Kidney epithelial cell (primary cell): Measurements from ENCODE around the gene FAM131C. TPM values are rescaled to one million over a fixed set of nuclear protein-coding genes. Genes with fewer than 3 reads are reported as not detected.

Experiments used
- DNase-seq: peaks from one replicate; pipeline ENCODE4 v3.0.0-alpha.2; 2010; ENCODE audit warnings: low read depth
- H3K27me3 ChIP-seq: 2 replicates; pipeline ENCODE4 v1.6.0; 2011; ENCODE audit warnings: low read length; ENCODE audit not compliant: control insufficient read depth, insufficient read depth
- H3K36me3 ChIP-seq: 2 replicates; pipeline ENCODE4 v1.5.1; 2011; ENCODE audit warnings: low read length; ENCODE audit not compliant: control insufficient read depth, insufficient read depth
- H3K4me3 ChIP-seq: 2 replicates; pipeline ENCODE4 v1.5.1; 2011; ENCODE audit warnings: low read depth, mild to moderate bottlenecking, control low read depth, low read length
- CTCF ChIP-seq: IDR thresholded peaks from 2 replicates; pipeline ENCODE4 v1.5.1; 2011; ENCODE audit warnings: mild to moderate bottlenecking, moderate library complexity, low read length, control low read depth, inconsistent platforms; ENCODE audit not compliant: insufficient read depth, poor library complexity, severe bottlenecking
- total RNA-seq: library from RNA; depleted of rRNA; stranded (reverse); fragments of >200 nt; gene quantifications from 2 replicates; pipeline ENCODE4 v1.2.3, GENCODE V29; 2015

FAM131C gene
- total RNA-seq, 1 donor from 2014 or later, result 0.46 TPM

GRCh38 chr1:16083486-16083885 lies 10.0 kb upstream of the FAM131C start:
- TF ChIP-seq CTCF, result no peak
- Histone ChIP-seq H3K27me3 (no peaks in the 10 kb centered on the region), H3K36me3 (no peaks in the 10 kb centered on the region), H3K4me3 (no peak overlapping the region)
- DNase-seq, result no peak

DNA sequence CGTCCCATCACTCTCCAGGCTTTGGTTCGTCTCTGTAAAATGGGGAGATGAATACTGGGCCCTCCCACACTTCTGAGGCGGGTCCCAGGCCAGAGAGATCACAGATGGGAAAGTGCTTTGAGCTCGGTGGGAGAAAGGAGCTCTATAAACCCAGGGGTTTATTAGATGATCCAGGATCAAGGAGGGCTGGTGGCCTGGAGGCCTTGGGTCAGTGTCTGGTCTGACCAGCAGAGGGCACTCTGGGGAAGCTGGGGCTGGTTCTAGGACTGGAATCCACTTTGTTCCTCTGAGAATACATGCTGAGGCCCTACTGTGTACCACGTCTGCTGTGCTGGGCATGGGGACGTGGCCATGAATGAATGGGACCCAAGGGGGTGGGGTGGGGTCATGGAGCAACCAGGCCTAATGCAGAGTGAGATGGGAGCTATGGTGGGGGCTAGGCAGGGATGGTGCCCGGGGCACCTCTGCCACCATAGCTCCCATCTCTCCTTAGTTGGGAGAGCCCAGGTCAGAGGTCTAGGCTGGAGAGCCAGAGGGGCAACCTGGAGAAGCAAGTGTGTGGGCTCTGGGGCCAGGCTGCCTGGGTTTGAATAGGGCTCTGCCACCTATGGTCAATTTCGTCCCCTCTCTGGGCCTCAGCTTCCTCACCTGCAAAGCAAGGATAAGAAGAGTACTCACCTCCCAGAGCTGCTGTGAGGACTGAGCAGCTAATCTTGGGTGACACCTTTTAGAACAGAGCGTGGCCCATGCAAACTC lies 9.0 kb upstream of the FAM131C start:
- no peak for DNase-seq
- TF ChIP-seq CTCF, result peak; percentile 96

GRCh38 chr1:16081636-16082035 lies 8.2 kb upstream of the FAM131C start:
- Histone ChIP-seq H3K27me3 (no peaks in the 10 kb centered on the region), H3K4me3 (no peak overlapping the region), H3K36me3 (no peaks in the 10 kb centered on the region)
- no peak for DNase-seq
- TF ChIP-seq CTCF, result no peak

More for the DNA sequence above, 9.0 kb upstream of the FAM131C start:
- Histone ChIP-seq H3K36me3 (no peaks in the 10 kb centered on the region), H3K27me3 (no peaks in the 10 kb centered on the region), H3K4me3 (no peak overlapping the region)

DNA sequence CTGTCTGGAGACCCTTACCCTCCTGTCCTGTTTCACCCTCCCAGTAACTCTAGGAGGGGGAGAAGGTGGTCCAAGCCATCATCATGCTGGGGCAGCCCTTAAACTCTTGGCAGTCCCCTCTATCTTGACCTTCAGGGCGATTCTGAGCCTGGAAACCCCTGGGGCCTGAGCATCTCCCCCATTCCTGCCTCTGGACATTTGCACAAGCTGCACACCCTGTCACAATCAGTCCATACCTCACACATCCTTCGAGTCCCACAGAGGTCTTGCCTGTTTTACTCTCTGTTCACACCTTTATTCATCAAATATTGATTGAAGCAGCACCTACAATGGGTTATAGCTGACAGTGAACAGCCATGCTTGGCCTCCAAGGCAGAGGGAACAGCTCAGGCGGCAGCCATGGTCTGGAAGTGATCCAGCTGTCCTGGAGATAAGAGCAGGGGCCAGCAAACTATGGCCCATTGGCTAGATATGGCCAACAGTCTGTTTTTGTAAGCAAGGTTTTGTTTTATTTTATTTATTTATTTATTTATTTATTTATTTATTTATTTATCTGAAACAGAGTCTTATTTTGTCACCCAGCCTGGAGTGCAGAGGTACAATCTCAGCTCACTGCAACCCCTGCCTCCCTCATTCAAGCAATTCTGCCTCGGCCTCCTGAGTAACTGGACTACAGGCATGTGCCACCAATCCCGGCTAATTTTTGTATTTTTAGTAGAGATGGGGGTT lies 7.1 kb upstream of the FAM131C start:
- no peak for DNase-seq

DNA sequence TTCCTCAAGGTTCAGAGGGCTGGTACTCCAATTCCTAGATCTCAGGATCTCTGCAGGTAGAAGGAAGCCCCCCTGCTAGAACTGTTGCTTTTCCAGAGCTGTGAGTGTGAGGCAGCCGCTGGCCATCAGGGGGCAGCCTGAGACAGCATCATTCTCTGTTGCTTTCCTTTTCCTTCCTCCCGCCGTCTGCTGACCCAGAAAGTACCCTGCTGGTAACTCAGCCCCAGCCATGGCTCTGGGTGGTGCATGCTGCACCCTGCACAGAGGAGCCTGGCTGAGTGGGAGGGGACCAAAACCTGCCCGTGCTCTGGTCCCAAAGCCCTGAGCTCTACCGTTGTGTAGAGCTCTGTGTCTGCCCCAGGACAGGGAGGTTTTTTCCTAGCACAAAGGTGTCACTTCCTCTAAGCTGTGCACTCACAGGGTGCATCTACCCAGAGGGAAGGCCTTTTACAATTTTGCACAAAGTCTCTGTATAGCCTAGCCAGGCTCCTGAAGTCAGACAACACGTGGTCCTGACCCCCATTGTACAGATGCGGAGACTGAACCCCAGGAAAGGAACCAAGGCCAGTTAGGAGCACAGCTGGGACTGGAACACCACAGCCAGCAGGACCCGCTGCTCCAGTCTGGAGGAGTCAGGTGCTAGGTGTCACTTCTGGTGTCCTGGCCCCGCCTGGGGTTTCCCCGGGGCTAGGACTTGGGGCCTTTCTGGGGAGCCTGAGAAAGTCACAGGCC lies 5.6 kb upstream of the FAM131C start:
- TF ChIP-seq CTCF, result peak; percentile 93
- Histone ChIP-seq H3K27me3 (no peaks in the 10 kb centered on the region), H3K36me3 (no peaks in the 10 kb centered on the region), H3K4me3 (no peak overlapping the region)
- no peak for DNase-seq

More for the DNA sequence above, 7.1 kb upstream of the FAM131C start:
- no peak overlapping the region for H3K4me3 ChIP-seq
- no peaks in the 10 kb centered on the region for H3K36me3 ChIP-seq
- H3K27me3 ChIP-seq, result no peaks in the 10 kb centered on the region
- no peak for TF ChIP-seq CTCF
